ENCODE measurements around the gene JPH3.

JPH3 gene

GRCh38 chr16:87625241-87625797 lies 23.0 kb downstream of the JPH3 start:
- no peak for DNase-seq (ENCODE audit: low read depth in 2 of 3, low spot score in 1 of 3)

GRCh38 chr16:87626401-87626800 lies 24.1 kb downstream of the JPH3 start:
- no peak for DNase-seq (ENCODE audit: low read depth in 2 of 3, low spot score in 1 of 3)

- DNase-seq (ENCODE audit: low read depth in 2 of 3, low spot score in 1 of 3): no peak
These were observed 24.6 kb downstream of the JPH3 start for GRCh38 chr16:87626905-87627304.

- DNase-seq (ENCODE audit: low read depth in 2 of 3, low spot score in 1 of 3): no peak
These were observed 25.4 kb downstream of the JPH3 start for GRCh38 chr16:87627542-87628245.

- no peak for DNase-seq (ENCODE audit: low read depth in 2 of 3, low spot score in 1 of 3)
These were observed 26.1 kb downstream of the JPH3 start for GRCh38 chr16:87628246-87628923.

- no peak for DNase-seq (ENCODE audit: low read depth in 2 of 3, low spot score in 1 of 3)
These were observed 26.6 kb downstream of the JPH3 start for GRCh38 chr16:87628940-87629339.

- DNase-seq (ENCODE audit: low read depth in 2 of 3, low spot score in 1 of 3): no peak
These were observed 28.8 kb downstream of the JPH3 start for GRCh38 chr16:87631067-87631466.

- no peak for DNase-seq (ENCODE audit: low read depth in 2 of 3, low spot score in 1 of 3)
These were observed 32.1 kb downstream of the JPH3 start for GRCh38 chr16:87634411-87634810.

GRCh38 chr16:87635541-87636049 lies 33.3 kb downstream of the JPH3 start:
- DNase-seq (ENCODE audit: low read depth in 2 of 3, low spot score in 1 of 3): peak; percentile 58 to 65 (median 61)

GRCh38 chr16:87636050-87636684 lies 33.9 kb downstream of the JPH3 start:
- peak; percentile 76 to 82 (median 77) for DNase-seq (ENCODE audit: low read depth in 2 of 3, low spot score in 1 of 3)

GRCh38 chr16:87636741-87637140 lies 34.4 kb downstream of the JPH3 start:
- DNase-seq (ENCODE audit: low read depth in 2 of 3, low spot score in 1 of 3): no peak

GRCh38 chr16:87637357-87637756 lies 35.0 kb downstream of the JPH3 start:
- DNase-seq (ENCODE audit: low read depth in 2 of 3, low spot score in 1 of 3): no peak

- DNase-seq (ENCODE audit: low read depth in 2 of 3, low spot score in 1 of 3): no peak
These were observed 36.4 kb downstream of the JPH3 start for GRCh38 chr16:87638736-87639135.

- DNase-seq (ENCODE audit: low read depth in 2 of 3, low spot score in 1 of 3): no peak
These were observed 39.4 kb downstream of the JPH3 start for GRCh38 chr16:87641721-87642120.

GRCh38 chr16:87642491-87642890 lies 40.2 kb downstream of the JPH3 start:
- no peak for DNase-seq (ENCODE audit: low read depth in 2 of 3, low spot score in 1 of 3)

- no peak for DNase-seq (ENCODE audit: low read depth in 2 of 3, low spot score in 1 of 3)
These were observed 41.9 kb downstream of the JPH3 start for GRCh38 chr16:87644186-87644585.

GRCh38 chr16:87644596-87644995 lies 42.3 kb downstream of the JPH3 start:
- no peak for DNase-seq (ENCODE audit: low read depth in 2 of 3, low spot score in 1 of 3)

GRCh38 chr16:87645802-87646201 lies 43.5 kb downstream of the JPH3 start:
- DNase-seq (ENCODE audit: low read depth in 2 of 3, low spot score in 1 of 3): no peak

- no peak for DNase-seq (ENCODE audit: low read depth in 2 of 3, low spot score in 1 of 3)
These were observed 45.3 kb downstream of the JPH3 start for GRCh38 chr16:87647431-87648185.

GRCh38 chr16:87648236-87648635 lies 45.9 kb downstream of the JPH3 start:
- DNase-seq (ENCODE audit: low read depth in 2 of 3, low spot score in 1 of 3): no peak

Measured in stimulated activated CD4-positive, alpha-beta T cell treated with anti-CD3 and anti-CD28 coated beads, Interleukin-12 subunit alpha, Interleukin-12 subunit beta, amount 100 ng/mL, for 48 hours (primary cell).